Karpas-422 (cell line): ENCODE results near the gene TRIM22. TPM values are rescaled to one million over a fixed set of nuclear protein-coding genes. Genes with fewer than 3 reads are reported as not detected.

Experiments
- DNase-seq: peaks from one replicate; pipeline ENCODE4 v3.0.0-alpha.2; 2015
- H2AFZ ChIP-seq: fragments of 200-600 bp; sonication (generic); 2 replicates; pipeline ENCODE4 v1.6.1; 2014; ENCODE audit warnings: antibody characterized with exemption, low read length, mixed read lengths
- H3K27ac ChIP-seq: fragments of 200-600 bp; sonication (generic); 2 replicates; pipeline ENCODE4 v1.5.1; 2014; ENCODE audit warnings: mild to moderate bottlenecking, low read length, moderate library complexity
- H3K27me3 ChIP-seq: fragments of 200-600 bp; sonication (generic); 2 replicates; pipeline ENCODE4 v1.6.1; 2014; ENCODE audit warnings: low read length, mixed read lengths
- H3K36me3 ChIP-seq: fragments of 200-600 bp; sonication (generic); 2 replicates; pipeline ENCODE4 v1.6.1; 2014; ENCODE audit warnings: low read length, mixed read lengths; ENCODE audit not compliant: insufficient read depth
- H3K4me1 ChIP-seq: fragments of 200-600 bp; sonication (generic); 2 replicates; pipeline ENCODE4 v1.6.1; 2014; ENCODE audit warnings: mild to moderate bottlenecking, low read length, mixed read lengths
- H3K4me2 ChIP-seq: fragments of 200-600 bp; sonication (generic); 2 replicates; pipeline ENCODE4 v1.6.1; 2014; ENCODE audit warnings: low read length, low read depth, mild to moderate bottlenecking; ENCODE audit not compliant: poor library complexity, severe bottlenecking
- H3K4me3 ChIP-seq: fragments of 200-600 bp; sonication (generic); 2 replicates; pipeline ENCODE4 v1.5.1; 2014; ENCODE audit warnings: mild to moderate bottlenecking, antibody characterized with exemption, low read length, mixed read lengths
- H3K79me2 ChIP-seq: fragments of 200-600 bp; sonication (generic); 2 replicates; pipeline ENCODE4 v1.6.1; 2014; ENCODE audit warnings: mild to moderate bottlenecking, low read length, mixed read lengths
- H3K9ac ChIP-seq: fragments of 200-600 bp; sonication (generic); 2 replicates; pipeline ENCODE4 v1.6.0; 2014; ENCODE audit warnings: low read length
- H3K9me2 ChIP-seq: fragments of 200-600 bp; sonication (generic), shearing (Covaris generic); replicated peaks from 2 replicates; pipeline ENCODE4 v1.6.0; 2014; ENCODE audit warnings: mild to moderate bottlenecking, low read length, moderate library complexity; ENCODE audit not compliant: insufficient read depth
- H3K9me3 ChIP-seq: fragments of 300-700, 200-600 bp; sonication (generic); 2 replicates; pipeline ENCODE4 v1.6.1; 2014; ENCODE audit warnings: low read length, mixed read lengths
- H4K20me1 ChIP-seq: fragments of 200-600 bp; sonication (generic); 2 replicates; pipeline ENCODE4 v1.6.1; 2014; ENCODE audit warnings: mild to moderate bottlenecking, antibody characterized with exemption, low read length, low read depth; ENCODE audit not compliant: insufficient read depth
- total RNA-seq: library from RNA; depleted of rRNA; stranded (reverse); fragments of >200 nt; shearing (Covaris generic); gene quantifications from 2 replicates; pipeline ENCODE4 v1.2.3, GENCODE V29; 2014; ENCODE audit warnings: low replicate concordance; rRNA removed

Gene TRIM22
- total RNA-seq, 1 experiment from 2014 or later: 112 TPM

- no peaks in the 10 kb centered on the region for H4K20me1 ChIP-seq
- H3K4me1 ChIP-seq: no peaks in the 10 kb centered on the region
- no peak overlapping the region for H3K9ac ChIP-seq
- H3K79me2 ChIP-seq: no peaks in the 10 kb centered on the region
- H3K36me3 ChIP-seq: no peaks in the 10 kb centered on the region
- H3K9me3 ChIP-seq: 0 out of 2 replicates have a peak, but pooled peaks cover 4% of the 10 kb centered on the region
- no peak for DNase-seq
- no peaks in the 10 kb centered on the region for H3K9me2 ChIP-seq
- no peak overlapping the region for H3K4me2 ChIP-seq
- H2AFZ ChIP-seq: no peak overlapping the region
- H3K4me3 ChIP-seq: no peak overlapping the region
- H3K27me3 ChIP-seq: no peaks in the 10 kb centered on the region
- H3K27ac ChIP-seq: no peak overlapping the region
Measured at GRCh38 chr11:5737091-5737490, 47.5 kb downstream of the TRIM22 start.

GRCh38 chr11:5737670-5738392 is 48.2 kb downstream of the TRIM22 start:
- DNase-seq: no peak
- H3K9me3 ChIP-seq: 0 out of 2 replicates have a peak, but pooled peaks cover 4% of the 10 kb centered on the region
- H3K27ac ChIP-seq: no peak overlapping the region
- no peak overlapping the region for H3K9ac ChIP-seq
- no peak overlapping the region for H2AFZ ChIP-seq
- no peaks in the 10 kb centered on the region for H3K9me2 ChIP-seq
- H3K4me2 ChIP-seq: no peak overlapping the region
- no peaks in the 10 kb centered on the region for H3K36me3 ChIP-seq
- H4K20me1 ChIP-seq: no peaks in the 10 kb centered on the region
- H3K4me1 ChIP-seq: no peaks in the 10 kb centered on the region
- no peaks in the 10 kb centered on the region for H3K27me3 ChIP-seq
- H3K4me3 ChIP-seq: no peak overlapping the region
- H3K79me2 ChIP-seq: no peaks in the 10 kb centered on the region

GRCh38 chr11:5738431-5738830 is 48.8 kb downstream of the TRIM22 start:
- H3K27me3 ChIP-seq: no peaks in the 10 kb centered on the region
- DNase-seq: no peak
- H3K36me3 ChIP-seq: no peaks in the 10 kb centered on the region
- no peak overlapping the region for H2AFZ ChIP-seq
- no peak overlapping the region for H3K9ac ChIP-seq
- H3K79me2 ChIP-seq: no peaks in the 10 kb centered on the region
- H3K4me3 ChIP-seq: no peak overlapping the region
- no peaks in the 10 kb centered on the region for H3K9me2 ChIP-seq
- no peaks in the 10 kb centered on the region for H4K20me1 ChIP-seq
- H3K9me3 ChIP-seq: 0 out of 2 replicates have a peak, but pooled peaks cover 4% of the 10 kb centered on the region
- H3K4me1 ChIP-seq: no peaks in the 10 kb centered on the region
- no peak overlapping the region for H3K27ac ChIP-seq
- no peak overlapping the region for H3K4me2 ChIP-seq

- Histone ChIP-seq H3K36me3 (no peaks in the 10 kb centered on the region), H3K4me2 (no peak overlapping the region), H3K9me2 (no peaks in the 10 kb centered on the region), H3K27me3 (no peaks in the 10 kb centered on the region), H3K4me3 (no peak overlapping the region), H3K9me3 (0 out of 2 replicates have a peak, but pooled peaks cover under 1% of the 10 kb centered on the region), H3K79me2 (no peaks in the 10 kb centered on the region), H2AFZ (no peak overlapping the region), H3K27ac (no peak overlapping the region), H4K20me1 (no peaks in the 10 kb centered on the region), H3K9ac (no peak overlapping the region), H3K4me1 (no peaks in the 10 kb centered on the region)
- no peak for DNase-seq
Measured at GRCh38 chr11:5746614-5747013, 57.0 kb downstream of the TRIM22 start.

- no peaks in the 10 kb centered on the region for H3K79me2 ChIP-seq
- no peaks in the 10 kb centered on the region for H3K27me3 ChIP-seq
- H4K20me1 ChIP-seq: no peaks in the 10 kb centered on the region
- H3K9me3 ChIP-seq: no peaks in the 10 kb centered on the region
- no peak overlapping the region for H3K4me3 ChIP-seq
- H3K9ac ChIP-seq: no peak overlapping the region
- no peaks in the 10 kb centered on the region for H3K9me2 ChIP-seq
- no peak for DNase-seq
- H2AFZ ChIP-seq: no peak overlapping the region
- no peak overlapping the region for H3K27ac ChIP-seq
- no peaks in the 10 kb centered on the region for H3K36me3 ChIP-seq
- no peak overlapping the region for H3K4me2 ChIP-seq
- no peaks in the 10 kb centered on the region for H3K4me1 ChIP-seq
Measured at GRCh38 chr11:5749836-5750235, 60.2 kb downstream of the TRIM22 start.

GRCh38 chr11:5753943-5754342 is 64.4 kb downstream of the TRIM22 start, which contains the start of gene OR52N4:
TSS of gene OR52N4 (plus strand) at chr11:5754243. CDS start at chr11:5754741, 498 bp downstream.
- H3K4me3 ChIP-seq: no peak within 1 kb of the TSS
- H3K27ac ChIP-seq: no peak within 1 kb of the TSS
- no peak within 1 kb of the TSS for H3K9ac ChIP-seq
- no peaks in the 10 kb centered on the region for H3K9me2 ChIP-seq
- H3K79me2 ChIP-seq: no peaks in the 10 kb centered on the region
- no peak within 1 kb of the TSS for H3K4me2 ChIP-seq
- no peak for DNase-seq
- H3K4me1 ChIP-seq: no peaks in the 10 kb centered on the region
- no peaks in the 10 kb centered on the region for H3K9me3 ChIP-seq
- H4K20me1 ChIP-seq: no peaks in the 10 kb centered on the region
- no peaks in the 10 kb centered on the region for H3K27me3 ChIP-seq
- H3K36me3 ChIP-seq: no peaks in the 10 kb centered on the region
- H2AFZ ChIP-seq: no peak within 1 kb of the TSS

Other genes with a start within 250 kb of the TRIM22 start
- not detected in 2 replicates for gene OR51I1, start 248.3 kb upstream of the TRIM22 start, total RNA-seq
- not detected in 2 replicates for gene OR51I2, start 240.5 kb upstream of the TRIM22 start, total RNA-seq
- gene OR52D1, start 201.1 kb upstream of the TRIM22 start, total RNA-seq: not detected in 2 replicates
- 0.18 and 0.37 TPM in 2 replicates for gene UBQLN3, start 179.8 kb upstream of the TRIM22 start, total RNA-seq
- 0.43 TPM in 1 of 2 replicates, not detected in the other for gene UBQLNL, start 173.1 kb upstream of the TRIM22 start, total RNA-seq
- 1.2 TPM in 1 of 2 replicates, not detected in the other for gene OR52H1, start 141.2 kb upstream of the TRIM22 start, total RNA-seq
- gene OR52B6, start 108.9 kb upstream of the TRIM22 start, total RNA-seq: not detected in 2 replicates
- gene TRIM6, start 93.2 kb upstream of the TRIM22 start, total RNA-seq: not detected in 2 replicates
- gene TRIM34, start 64.8 kb upstream of the TRIM22 start, total RNA-seq: 11.4 and 19.7 TPM in 2 replicates
- gene TRIM5, start 4.7 kb upstream of the TRIM22 start, total RNA-seq: 26.1 and 31.4 TPM in 2 replicates
- gene OR56B1, start 46.7 kb downstream of the TRIM22 start, total RNA-seq: not detected in 2 replicates
- gene OR52N4, start 64.5 kb downstream of the TRIM22 start, total RNA-seq: not detected in 2 replicates
- gene OR52N5, start 93.6 kb downstream of the TRIM22 start, total RNA-seq: not detected in 2 replicates
- not detected in 2 replicates for gene OR52N1, start 101.5 kb downstream of the TRIM22 start, total RNA-seq
- gene OR52N2, start 119.1 kb downstream of the TRIM22 start, total RNA-seq: not detected in 2 replicates
- gene OR52E6, start 152.1 kb downstream of the TRIM22 start, total RNA-seq: not detected in 2 replicates
- not detected in 2 replicates for gene OR52E8, start 167.9 kb downstream of the TRIM22 start, total RNA-seq
- gene OR52E4, start 190.8 kb downstream of the TRIM22 start, total RNA-seq: not detected in 2 replicates
- not detected in 2 replicates for gene OR52E5, start 203.4 kb downstream of the TRIM22 start, total RNA-seq